Measurements from ENCODE around the gene NOC4L.
A peak's percentile ranks its signal among the peaks of the same experiment; 100 is the strongest.
"Not testable (repeated sequence)": the region's sequence is repeated elsewhere in the genome, so short reads cannot be mapped to it uniquely, and the experiment has no call there.

The NOC4L gene

DNA sequence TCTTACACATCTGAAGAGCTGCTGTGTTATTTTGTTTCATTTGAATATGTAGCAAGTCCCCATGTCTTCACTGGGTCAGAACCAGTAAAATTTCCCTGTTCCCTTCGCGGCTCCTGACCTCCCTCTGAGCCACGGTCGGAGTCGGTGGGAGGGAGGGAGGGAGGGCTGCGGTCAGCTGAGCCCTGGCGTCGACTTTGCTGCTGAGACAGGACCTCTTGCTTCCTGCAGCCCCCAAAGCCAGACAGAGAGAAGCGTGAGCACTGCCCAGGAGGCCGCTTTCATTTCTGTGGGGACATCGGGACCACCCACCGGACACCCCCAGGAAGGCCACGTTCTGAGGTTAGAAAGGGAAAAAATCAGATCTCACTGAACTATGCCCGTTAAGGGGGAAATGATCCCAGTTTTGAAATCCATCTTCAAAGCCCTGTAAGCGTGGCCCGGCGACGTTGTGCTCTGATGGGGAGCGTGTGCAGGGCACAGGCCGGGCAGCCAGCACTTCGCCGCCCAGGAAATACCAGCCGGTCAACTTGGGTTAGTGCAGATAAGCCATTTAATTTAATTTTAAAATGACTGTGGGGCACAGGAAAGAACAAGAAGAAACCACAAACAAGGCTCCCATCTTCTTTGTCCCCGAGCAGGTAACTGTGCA is 42.1 kb downstream of the NOC4L start:
- no peak for DNase-seq

DNA sequence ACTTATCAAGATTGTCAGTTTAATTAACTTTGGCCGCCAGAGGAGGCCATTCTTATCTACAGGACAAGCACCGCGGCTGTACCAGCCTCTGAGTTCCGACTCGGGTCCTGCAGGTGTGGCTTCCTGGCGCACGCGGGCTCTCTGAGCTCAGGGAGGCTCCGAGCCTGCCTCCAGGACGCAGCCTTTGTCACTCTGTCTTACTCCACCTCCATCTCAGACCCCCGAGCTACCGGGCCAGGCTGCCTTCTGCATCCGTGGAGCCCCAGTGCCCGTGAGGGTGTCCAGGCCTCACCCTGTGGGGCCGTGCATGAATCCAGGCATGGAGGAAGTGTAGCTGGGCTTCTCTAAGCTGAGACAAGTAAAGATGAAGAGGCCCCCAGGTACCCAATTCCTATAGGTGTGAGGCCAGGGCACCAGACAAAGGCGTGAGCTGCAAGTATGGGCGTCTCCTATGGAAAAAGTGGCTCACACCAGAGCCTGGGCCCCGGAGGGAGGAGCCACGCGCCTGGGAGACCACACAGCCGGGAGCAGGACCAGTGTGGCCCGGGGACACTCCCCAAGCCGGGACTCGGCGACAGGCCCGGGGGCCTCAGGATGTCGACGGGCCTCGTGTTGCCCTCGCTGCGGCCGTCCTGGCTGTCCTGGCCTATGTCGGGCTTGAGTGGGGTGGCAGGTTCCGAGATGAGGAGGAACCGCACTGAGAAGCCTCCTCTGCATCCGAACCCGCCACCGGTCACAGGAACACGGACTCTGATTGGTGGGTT is 42.8 kb downstream of the NOC4L start:
- no peak for DNase-seq

DNA sequence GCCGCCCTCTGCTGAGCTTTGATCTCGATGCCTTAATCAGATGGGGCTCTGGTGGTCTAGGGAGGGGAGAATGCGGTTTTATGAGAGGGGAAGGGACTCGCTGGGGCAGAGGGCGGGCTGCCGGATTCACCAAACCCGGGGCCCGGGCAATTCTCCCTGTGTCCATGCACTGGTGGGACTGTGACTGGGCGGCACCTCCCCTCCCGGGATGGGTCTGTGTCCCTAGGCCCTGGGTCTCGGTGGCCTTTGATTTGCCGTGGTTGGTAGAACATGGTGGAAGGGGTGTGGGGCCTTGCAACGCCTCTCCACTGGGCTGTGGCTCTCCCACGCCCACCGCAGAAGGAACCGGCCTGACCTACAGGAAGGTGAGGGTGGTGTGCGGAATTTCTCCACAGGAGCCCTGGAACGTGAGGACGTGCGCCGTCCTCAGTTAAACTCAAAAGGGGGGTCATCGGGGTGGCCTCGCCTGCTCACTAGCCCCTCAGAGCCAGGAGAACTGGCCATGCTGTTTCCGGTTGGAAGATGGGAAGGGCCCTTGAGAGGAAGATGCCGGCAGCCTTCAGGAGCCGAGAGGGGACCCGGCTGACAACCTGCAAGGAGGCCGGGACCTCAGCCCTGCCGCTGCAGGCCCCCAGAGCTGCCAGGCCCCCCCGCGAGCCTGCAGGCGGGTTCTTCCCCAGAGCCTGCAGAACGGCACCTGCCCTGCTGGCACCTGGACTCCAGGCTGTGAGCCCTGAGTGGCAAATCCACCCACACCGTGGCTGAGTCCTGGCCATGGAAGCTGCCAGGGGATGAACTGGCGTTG is 43.6 kb downstream of the NOC4L start:
- DNase-seq, result no peak

DNA sequence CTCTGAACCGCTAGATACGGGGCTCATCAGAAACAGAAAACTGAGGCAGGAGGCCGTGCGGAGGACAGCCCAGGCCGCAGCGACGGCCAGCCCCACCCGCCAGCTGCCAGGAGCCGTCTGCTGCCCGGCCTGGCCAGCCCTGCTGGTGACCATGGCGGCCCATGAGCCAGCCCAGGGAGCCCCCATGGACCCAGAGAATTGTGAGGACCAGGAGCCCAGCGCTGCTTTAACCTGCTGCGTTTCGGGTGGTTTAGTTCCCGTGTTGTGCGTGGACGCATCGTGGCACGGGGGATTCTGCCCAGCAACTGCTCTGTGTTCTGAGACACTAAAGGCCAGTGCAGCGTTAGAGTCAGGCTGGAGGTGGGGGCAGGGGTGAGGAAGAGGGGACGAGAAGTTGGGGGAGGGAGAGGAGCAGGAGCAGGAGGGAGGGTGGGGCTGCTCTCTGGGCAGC is 44.2 kb downstream of the NOC4L start:
- no peak for DNase-seq

DNA sequence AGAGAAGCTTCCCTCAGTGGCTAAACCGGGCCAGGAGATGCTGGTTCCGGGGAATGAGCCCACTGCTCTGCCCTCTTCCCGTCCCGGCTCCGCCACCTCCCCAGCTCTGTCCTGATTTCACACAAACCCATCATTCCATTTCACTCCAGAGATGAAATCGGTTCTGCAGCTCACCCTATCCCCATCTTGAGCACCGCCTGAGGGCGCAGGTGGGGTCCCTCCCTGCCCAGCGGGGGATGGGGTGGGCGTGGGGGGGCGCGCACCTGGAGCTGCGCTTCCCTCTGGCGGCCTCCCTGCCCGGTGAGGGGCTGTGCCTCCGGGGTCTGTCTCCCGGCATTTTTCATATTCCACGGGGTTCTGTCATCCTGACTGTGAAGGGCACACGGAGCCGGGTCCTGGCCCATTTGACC is 44.7 kb downstream of the NOC4L start:
- DNase-seq, result no peak

DNA sequence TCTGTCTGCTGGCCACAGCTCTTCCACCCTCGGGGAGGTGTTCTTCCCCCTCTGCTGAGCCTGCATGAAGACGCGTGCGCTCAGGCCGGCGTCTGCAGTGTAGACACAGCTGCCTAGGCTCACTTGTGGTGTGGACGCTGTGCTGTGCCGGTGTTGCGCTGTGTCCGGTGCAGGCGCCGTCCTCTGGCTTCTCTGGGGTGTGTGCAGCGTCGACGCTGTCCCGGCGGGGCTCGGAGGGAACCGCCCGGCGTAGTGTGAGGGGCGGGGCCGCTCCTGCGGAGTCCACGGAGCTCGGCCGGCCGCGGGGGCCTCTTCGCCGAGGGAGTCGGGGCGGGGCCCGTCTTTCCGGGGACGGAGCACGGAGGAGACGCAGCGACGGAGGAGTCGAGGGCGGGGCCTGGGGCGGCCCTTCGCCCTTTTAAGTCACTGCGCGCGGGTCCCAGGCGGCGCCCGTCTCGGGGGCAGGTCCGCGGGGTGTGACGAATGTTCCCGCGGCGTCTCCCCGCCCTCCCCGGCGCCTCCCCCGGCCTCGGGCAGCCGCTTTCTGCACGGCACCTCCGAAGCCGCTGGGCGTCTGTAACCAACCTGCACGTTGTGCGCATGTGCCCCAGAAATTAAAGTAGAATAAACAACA is 45.2 kb downstream of the NOC4L start:
- peak; percentile 82 for DNase-seq

DNA sequence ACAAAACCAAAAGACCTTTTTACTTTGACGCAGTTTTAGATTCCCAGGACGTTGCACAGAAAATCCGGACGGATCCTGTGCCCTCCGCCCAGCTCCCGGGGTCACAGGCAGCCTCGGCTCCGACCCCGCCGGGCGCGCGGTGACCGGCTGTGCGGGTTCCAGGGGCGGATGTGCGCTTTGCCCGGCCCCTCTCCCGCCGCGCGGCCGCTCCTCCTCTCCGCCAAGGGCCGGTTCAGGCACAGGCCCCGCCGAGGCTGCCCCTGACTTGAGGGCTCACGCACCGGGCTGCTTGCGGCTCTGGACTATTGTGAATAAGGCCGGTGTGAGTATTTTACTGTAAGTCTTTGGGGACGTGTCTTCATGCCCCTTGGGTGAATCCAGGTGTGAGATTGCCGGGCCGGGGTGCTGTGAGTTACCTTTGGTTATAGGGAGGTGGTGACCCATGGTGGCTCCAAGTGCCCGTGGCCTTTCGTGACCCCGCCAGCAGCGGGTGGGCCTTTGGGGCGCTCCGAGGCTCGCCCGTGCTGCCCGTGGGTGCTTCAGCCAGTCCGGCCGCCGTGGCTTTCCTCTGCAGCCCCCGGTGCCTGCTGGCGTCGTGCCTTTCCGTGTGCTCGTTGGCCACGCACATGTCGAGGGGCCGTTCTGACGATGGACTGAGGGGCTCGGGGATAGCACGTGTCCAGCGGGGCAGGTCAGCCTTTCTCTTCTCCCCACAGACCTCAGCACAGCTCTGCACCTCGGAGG is 45.9 kb downstream of the NOC4L start:
- no peak for DNase-seq

DNA sequence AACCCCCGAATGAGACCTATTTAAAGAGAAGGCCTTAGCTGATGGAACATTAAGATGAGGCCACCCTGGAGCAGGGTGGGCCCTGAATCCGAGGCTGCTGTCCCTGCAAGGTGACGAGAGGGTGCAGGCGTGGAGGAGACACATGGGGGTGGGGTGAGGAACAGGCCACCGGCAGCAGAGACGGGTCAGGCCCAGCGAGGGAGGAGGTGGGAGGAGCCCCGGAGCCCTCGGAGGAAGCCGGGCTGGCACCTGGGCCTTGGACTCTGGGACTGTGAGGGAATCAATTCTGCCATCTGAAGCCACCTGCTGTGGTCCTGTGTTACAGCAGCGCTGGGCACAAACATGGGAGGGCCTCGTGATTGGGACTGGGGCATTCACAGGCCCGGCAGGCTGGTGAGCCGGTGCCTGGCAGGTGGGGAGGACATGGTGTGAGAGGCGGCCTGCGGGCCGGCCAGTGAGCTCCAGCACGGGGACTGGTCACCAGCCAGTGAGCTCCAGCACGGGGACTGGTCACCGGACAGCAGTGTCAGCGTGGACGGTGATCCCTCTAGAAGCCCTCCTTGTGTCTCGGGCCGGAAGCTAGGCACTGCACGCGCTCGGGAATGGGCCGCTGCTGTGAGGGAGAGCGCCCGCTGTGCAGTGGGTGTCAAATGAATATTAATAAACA is 46.7 kb downstream of the NOC4L start:
- no peak for DNase-seq

DNA sequence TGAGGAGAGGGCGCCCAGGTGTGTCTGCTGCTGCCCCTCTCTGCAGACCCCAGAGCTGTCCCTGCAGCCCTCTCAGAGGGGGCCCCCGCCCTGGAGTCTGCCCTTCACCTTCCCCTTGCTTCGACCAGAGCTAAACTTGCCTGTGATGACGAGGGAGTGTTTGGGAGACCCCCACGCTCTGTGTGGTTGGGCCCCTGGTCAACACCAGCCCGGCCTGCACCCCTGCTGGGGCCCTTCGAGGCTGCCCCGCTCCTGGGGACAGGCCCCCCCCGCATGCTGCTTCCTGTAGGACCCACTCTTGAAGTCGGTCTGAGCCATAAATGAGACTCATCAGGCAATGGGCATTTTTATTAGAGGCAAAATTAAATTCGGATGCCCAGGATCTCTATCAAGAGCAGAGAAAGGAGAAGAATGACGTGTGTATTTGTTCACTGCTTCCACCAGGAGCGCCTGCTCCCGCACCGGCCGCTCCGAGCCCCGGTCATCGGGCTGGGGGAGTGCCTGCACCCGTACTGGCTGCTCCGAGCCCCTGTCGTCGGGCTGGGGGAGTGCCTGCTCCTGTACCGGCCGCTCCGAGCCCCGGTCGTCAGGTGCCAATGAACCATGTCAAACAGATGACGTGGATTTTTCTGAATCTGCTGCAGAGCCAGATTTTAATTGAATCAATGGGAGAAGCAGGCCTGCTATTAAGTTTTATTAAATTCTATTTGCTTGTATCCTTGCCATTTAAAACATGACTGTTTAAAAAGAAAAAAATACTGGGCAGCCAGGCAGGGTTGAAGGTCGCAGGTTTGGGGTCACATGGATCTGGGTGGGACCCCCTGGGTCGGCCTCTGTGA is 47.7 kb downstream of the NOC4L start:
- DNase-seq, result no peak

DNA sequence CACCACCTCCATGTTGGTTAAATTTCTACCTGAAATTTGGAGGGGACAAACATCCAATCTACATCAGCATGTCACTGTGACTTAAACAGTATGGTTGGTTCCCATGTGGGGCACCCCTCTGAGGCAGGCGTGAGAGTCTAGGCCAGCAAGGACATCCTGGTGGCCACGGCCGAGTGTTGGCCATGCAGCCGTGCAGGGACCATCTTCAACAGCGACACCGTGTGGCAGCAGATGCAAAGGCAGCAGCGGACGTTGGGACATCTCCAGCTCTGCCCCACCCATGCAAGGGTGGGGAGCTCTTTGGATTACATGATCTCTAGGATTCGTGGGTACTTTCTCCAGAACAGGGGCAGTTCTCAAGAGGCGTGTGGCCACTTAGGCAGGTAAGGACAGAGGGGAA is 49.8 kb downstream of the NOC4L start:
- DNase-seq, result no peak

DNA sequence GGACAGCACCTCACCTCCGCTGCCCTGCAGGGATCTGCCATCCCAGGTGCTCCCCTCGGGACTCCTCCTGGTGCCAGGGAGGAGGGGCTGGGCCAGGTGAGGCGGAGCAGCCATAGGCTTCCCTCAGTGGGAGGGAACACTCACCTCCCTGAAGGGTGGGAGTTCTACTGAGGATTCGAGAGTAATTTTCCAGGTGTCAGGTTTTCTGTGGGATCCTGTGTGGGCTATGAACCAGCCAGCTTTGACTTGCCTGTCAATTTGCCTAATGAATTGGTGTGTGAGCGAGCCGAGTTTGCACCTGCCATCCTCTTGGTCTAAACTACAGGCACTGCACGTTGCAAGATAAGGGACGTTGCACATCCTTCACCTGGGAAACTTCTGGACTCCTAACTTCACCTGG is 50.3 kb downstream of the NOC4L start:
- DNase-seq, result no peak

DNA sequence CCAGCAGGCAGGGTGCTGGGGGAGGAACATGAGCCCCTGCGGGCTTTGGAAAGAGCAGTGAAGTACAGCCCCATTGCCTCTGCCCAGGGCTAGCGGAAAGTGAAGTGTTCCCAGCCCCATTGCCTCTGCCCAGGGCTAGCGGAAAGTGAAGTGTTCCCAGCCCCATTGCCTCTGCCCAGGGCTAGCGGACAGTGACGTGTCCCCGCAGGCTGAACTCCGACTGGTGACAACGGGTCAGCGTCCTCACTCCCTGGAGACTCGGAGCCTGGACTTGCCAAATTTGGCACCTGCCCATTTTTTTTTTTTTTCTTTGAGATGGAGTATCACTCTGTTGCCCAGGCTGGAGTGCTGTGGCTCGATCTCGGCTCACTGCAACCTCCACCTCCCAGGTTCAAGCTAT is 51.0 kb downstream of the NOC4L start:
- DNase-seq, result not testable (repeated sequence)

DNA sequence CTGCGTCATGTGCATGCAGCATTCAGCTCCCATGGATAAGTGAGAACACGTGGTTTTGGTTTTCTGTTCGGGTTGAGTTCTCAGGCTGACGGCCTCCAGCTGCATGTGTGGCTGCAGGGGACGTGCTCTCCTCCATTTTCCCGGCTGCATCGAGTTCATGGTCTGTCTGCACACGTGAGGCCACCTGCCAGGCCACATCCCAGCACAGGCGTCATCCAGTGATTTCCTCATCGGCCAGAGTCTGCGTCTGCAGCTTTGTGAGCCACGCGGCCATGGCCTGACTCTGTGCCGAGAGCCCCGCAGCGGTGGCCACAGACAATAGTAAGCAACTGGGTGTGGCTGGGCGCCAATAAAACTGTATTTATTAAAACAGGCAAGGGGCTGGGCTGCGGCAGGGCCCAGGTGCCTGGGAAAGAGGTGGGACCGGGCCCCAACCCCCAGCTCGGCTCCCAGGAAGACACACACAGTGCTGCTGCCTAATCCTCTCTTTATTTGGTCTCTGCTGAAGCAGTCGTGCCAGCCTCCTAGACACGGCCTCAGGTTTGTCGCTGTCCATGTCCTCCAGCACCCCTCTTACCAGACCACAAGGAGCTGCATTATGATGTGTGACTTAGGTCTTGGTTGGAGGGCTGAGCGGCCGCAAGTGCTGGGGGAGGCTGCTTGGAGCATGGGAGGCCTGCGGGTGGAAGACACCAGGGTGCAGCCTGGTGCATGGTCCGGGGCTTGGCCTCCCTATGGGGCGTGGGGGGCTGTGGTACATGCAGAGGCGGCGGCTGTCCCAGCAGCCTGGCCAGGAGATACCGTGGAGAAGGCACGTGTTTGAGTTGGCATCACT is 52.0 kb downstream of the NOC4L start:
- DNase-seq, result peak; percentile 52

DNA sequence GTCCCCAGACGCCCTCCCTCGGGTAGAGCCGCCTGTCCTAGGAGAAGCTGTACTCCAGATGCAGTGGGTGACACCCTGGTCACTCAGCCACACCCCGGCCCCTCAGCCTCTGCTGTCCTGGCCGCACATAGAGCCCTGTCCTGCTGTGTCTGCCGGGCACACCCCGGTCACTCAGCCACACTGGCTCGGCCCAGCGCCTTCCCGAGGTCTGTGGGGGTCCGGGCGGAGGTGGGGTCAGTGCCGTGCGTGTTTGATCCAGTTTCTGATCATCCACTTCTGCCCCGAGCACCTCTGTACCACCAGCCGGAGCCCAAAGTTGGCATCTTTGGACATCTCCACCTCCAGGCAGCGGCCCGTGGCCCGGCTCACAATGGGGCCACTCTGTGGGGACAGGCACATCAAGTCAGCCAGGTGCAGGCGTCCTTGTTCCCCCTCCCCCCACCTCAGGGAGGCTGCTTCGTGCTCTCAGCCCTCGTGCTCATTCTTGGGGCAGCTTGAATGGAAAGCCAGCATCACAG is 52.7 kb downstream of the NOC4L start:
- no peak for DNase-seq

DNA sequence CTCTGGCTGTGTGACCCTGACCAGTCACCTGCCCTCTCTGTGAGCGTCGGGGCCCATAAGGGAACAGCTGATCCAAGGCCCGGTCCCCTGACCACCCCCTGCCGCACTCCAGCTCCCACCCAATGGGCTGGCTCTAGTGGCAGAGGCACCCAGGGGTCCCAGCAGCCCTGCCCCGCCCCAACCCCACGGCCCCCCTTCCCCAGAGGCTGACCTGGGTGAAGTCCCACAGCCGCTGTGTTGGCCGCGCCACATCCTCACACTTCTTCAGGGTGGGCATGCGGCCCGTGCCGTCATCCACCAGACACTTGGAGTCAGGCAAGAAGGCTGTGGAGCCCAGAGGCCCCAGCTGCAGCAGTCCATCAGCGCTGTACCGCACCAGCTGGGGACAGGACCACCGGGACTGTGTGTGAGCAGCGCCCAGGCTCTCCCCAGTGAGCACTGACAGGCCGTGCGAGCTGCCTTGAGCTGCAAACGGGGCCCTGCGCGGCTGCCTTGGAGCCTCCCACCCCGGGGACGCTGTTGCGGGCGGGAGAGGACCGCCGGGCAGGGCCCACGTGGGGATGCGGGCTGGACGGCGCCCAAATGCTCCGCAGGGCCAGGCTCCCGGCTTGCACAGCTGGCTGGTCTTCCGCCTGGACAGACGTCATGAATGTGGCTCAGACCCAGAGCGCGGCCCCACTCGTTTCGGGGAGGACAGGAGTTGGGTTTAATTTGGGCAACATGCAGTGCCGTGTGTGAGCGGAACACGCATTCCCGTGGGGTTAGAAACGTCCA is 53.5 kb downstream of the NOC4L start:
- DNase-seq, result peak; percentile 52

DNA sequence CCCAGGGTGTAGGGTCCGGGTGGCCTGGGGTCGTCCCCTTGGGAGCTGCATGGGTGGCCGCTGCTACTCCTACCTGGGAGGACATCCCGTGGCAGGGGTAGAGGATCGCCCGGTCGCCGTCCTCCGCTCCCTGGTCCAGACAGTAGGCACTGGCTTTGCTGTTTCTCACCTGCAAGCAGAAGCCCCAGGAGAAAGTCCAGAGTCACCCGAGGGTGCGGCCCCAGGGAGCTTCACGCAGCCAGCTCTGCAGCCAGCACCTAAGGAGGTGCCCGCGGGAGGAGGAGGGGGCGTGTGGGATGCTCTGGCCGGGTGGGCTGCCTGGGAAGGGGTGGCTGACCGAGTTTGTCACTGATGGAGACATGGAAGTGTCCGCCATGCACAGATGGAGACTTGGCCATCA is 54.8 kb downstream of the NOC4L start:
- no peak for DNase-seq

DNA sequence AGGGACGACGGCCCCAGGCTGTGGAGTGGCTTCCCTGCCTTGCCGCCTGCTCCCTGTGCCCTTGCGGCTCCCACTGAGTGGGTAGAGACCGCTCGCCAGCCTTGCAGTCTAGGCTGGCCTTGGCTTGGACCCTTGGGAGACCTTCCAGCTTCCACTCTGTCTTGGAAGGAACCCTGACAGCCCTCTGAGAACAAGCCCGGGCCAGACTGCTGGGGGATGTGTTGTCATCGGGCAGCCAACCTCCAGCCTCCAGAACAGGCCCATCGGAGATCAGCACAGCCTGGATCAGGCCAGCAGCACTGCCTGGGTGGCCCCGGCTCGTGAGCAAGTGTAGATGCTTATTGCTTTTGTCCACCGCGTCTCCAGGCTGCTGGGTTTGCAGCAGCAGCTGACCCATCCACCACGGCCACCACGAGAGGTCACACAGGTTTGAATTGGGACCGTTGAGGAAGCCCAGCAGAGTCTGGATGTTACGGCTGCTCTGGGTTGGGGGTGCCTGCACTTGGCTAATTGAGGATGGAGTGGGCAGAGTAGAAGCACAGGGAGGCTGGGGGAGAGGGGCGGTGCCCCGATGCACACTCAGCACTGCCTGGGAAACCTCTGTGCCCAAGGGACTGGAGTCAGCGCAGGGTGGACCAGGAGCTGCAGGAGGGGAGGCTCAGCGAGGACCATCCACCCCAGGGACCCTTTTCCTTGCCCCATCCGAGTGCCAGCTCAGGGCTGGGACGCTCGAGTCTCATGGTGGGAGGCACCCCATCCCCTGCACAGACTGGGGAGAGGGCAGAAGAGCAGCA is 55.5 kb downstream of the NOC4L start:
- DNase-seq, result no peak

DNA sequence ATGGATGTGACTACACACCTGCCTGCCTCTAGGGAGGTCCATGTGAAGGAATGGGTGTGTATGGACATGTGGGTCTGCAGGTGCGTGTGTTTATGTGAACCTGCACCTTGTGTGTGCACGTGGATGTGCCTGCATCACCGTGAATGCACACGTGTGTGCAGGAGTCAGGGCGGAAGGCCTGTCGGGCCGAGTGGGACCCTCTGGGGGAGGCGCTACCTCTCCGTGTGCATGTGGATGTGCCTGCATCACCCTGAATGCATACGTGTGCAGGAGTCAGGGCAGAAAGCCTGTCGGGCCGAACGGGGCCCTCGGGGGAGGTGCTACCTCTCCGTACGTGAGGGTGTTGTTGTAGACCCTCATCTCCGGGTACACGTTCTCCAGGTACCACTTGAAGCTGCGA is 56.5 kb downstream of the NOC4L start:
- DNase-seq, result no peak

Data from right forelimb (tissue), 1 donor.